HG02981 (cell line): Measurements from ENCODE around the gene ZNF429.
"Not testable (repeated sequence)": the region's sequence is repeated elsewhere in the genome, so short reads cannot be mapped to it uniquely, and the experiment has no call there.

Source experiments
- ATAC-seq: cut with Tn5 transposase; IDR thresholded peaks from one replicate; pipeline ENCODE4 v1.9.1; 2021; ENCODE audit warnings: mild to moderate bottlenecking, moderate library complexity; ENCODE audit not compliant: unreplicated experiment

Gene ZNF429

GRCh38 chr19:21588065-21588601 is 82.7 kb downstream of the ZNF429 start:
- no peak for ATAC-seq

DNA sequence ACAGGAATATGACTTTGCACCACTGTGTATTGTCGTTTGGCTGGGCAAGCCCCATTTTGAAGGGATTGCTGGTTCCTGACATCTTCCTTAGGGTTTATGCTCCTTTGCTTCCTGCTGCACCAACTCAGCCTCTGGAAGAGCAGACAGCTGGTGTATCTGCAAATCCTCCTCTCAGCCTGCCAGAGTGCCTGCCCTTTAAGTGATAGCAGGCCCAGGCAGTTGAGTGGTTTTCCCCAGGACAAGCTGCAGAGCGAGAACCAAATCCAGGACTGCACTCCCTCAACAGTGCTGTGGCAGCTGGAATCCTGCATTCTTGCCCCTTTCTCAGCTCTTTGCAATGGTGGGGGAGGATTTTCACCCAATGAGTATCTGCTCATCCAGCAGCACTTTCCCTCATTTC is 85.5 kb downstream of the ZNF429 start:
- ATAC-seq, result no peak

DNA sequence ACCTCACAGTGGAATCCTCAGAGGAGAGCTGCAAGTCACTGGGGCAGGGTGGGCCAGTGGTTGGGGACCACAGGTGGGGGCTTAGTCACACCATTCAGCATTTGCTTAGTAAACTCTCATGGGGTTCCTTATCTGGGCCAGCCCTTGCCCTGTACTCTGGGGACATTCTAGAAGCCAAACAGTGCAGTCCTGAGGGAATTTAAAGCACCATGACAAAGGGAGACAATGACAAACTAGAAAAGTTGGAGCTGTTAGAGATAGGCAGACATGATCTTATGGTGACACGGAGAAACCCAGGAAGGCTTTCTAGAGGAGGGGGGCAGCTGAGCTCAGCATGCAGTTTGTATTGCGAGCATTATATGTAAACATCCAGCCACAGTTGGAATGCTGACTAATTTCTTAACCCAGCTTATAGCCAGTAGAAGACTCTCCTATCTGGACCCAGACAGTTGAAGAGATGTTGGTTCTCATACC is 87.6 kb downstream of the ZNF429 start:
- ATAC-seq, result no peak

DNA sequence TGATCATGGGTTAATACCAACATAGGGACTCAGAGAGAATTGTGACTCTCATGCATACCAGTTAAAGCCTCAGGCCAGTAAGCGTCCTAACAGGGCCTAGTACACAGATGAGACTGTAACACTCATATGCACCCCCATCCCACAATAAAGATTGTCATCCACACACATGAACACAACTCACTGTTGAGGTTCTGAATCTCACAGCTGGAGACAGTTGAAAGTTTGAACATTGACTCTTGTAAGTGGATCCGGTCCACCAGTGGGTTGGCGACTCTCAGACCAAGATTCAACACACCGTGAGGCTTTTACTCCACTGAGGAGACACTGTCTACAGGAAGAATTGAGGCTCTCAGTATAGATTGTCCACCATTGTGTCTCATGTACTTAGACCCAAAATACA is 88.1 kb downstream of the ZNF429 start:
- no peak for ATAC-seq

GRCh38 chr19:21593934-21594820 is 88.8 kb downstream of the ZNF429 start:
- ATAC-seq, result no peak

GRCh38 chr19:21595185-21595584 is 89.8 kb downstream of the ZNF429 start:
- no peak for ATAC-seq

- no peak for ATAC-seq
Measured at GRCh38 chr19:21602082-21602658, 96.8 kb downstream of the ZNF429 start.

DNA sequence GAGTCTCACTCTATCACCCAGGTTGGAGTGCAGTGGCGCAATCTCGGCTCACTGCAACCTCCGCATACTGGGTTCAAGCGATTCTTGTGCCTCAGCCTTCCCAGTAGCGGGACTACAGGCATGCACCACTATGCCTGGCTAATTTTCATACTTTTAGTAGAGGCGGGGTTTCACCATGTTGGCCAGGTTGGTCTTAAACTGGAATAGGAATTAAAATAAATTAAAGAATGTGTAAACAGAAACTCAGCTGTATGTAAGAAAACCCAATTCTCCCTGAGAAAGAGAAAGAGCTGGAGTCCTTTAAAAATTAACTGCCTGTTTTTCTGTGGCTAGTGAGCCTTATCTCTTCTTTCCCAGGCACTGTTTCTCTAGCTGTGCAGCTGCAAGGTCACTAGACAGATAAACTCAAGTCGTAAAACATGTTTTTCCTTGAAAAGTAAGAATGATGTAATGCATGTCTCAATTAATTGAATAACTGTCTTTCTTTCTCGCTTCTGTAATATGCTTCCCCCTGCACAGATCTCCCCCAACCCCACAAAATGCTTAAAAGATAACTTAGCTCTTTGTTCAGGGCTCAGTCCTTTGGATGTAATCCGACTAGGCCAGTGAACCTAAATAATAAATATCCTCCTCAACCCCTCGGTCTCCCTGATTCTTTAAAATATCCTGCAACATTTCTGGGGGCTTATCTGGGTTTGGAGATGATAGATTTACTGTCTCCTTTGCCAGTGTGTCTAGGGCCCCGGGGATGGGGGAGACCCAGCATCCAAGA is 97.4 kb downstream of the ZNF429 start:
- ATAC-seq, result not testable (repeated sequence)

DNA sequence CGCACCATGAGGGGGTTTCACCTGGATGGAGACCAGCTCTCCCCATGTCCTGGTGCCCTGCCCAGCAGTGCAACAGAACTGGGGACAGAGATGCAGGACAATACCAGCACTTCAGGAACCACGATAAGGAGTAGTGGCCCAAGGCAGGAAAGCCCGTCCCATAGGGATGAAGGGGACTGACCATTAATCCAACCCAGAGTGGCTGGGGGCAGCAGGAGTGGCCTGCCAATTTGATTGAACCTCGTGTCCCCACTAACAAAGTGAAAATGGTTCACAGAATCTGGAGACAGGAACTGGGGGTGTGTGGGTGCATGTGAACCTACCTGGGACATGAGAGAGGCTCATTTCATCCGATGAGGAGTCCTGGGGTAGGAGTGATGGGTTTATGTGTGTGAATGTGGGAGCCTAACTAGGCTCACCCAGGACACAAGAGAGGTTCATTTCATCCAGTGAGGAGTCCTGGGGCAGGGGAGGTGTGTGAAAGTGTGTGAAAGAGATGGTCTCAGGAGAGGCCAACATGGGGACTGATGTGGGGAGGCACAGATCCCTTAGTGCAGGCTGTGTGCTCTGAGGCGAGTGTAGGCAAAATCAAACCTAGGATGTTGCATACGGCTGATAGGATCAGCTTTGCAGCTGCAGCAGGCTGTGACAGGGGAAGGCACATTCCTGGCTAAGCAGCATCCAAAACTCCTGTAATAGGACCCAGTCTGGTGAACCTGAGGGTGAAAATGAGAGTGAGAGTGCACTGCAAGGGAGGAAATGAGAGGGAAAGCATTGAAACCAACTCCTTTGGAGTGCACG is 98.2 kb downstream of the ZNF429 start:
- no peak for ATAC-seq

- no peak for ATAC-seq
Measured at GRCh38 chr19:21604351-21604926, 99.0 kb downstream of the ZNF429 start.
